ENCODE measurements around the gene KLHL42.

KLHL42 gene

GRCh38 chr12:27780612-27781408 is 777 bp downstream of the KLHL42 start:
- peak overlapping the region; percentile 87 to 92 for H3K4me3 ChIP-seq (ENCODE audit: low read depth in 1 of 2, low read length in 2 of 2)
- H3K36me3 ChIP-seq (ENCODE audit: control insufficient read depth in 1 of 2, insufficient read depth in 2 of 2, low read length in 2 of 2) = no peaks in the 10 kb centered on the region
- H3K9ac ChIP-seq (ENCODE audit: low read depth in 1 of 2, low read length in 2 of 2) = peak overlapping the region; percentile 84 to 86
- peak overlapping the region; percentile 85 for H3K27ac ChIP-seq (ENCODE audit: low read depth, low read length)
- H3K9me3 ChIP-seq (ENCODE audit: control insufficient read depth in 1 of 2, low read length in 2 of 2) = no peaks in the 10 kb centered on the region
- H3K4me1 ChIP-seq (ENCODE audit: control insufficient read depth in 1 of 2, insufficient read depth in 2 of 2, low read length in 2 of 2) = peaks cover 20 to 28% of the 10 kb centered on the region in 2 donors
- H3K27me3 ChIP-seq (ENCODE audit: control insufficient read depth in 1 of 2, insufficient read depth in 2 of 2, low read length in 2 of 2) = no peaks in the 10 kb centered on the region

GRCh38 chr12:27781680-27782079 is 1.6 kb downstream of the KLHL42 start:
- no peak overlapping the region for H3K27ac ChIP-seq (ENCODE audit: low read depth, low read length)
- no peaks in the 10 kb centered on the region for H3K27me3 ChIP-seq (ENCODE audit: control insufficient read depth in 1 of 2, insufficient read depth in 2 of 2, low read length in 2 of 2)
- H3K9ac ChIP-seq (ENCODE audit: low read depth in 1 of 2, low read length in 2 of 2) = no peak overlapping the region
- H3K9me3 ChIP-seq (ENCODE audit: control insufficient read depth in 1 of 2, low read length in 2 of 2) = no peaks in the 10 kb centered on the region
- peaks cover 20 to 31% of the 10 kb centered on the region in 2 donors for H3K4me1 ChIP-seq (ENCODE audit: control insufficient read depth in 1 of 2, insufficient read depth in 2 of 2, low read length in 2 of 2)
- peak overlapping the region; percentile 23 to 92 for H3K4me3 ChIP-seq (ENCODE audit: low read depth in 1 of 2, low read length in 2 of 2)
- no peaks in the 10 kb centered on the region for H3K36me3 ChIP-seq (ENCODE audit: control insufficient read depth in 1 of 2, insufficient read depth in 2 of 2, low read length in 2 of 2)

DNA sequence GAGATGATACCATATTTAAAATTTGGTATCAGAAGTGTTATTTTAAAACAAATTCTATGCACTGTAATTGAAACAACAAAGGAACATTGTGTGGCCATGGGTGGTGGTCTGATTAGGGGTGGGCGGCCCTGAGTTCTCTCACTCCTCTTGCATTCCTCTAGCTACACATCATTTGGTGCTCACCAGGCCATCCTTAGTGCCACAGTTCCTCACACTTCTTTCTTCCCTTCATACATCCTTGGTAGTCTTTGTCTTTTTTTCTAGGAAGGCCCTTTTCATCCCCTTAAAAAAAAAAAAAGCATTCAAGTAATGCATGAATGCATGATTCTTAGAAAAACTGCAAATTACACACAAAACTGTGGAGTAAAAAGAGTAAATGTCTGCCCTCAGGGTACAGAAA is 2.4 kb downstream of the KLHL42 start:
- H3K9me3 ChIP-seq (ENCODE audit: control insufficient read depth in 1 of 2, low read length in 2 of 2) = no peaks in the 10 kb centered on the region
- no peaks in the 10 kb centered on the region for H3K36me3 ChIP-seq (ENCODE audit: control insufficient read depth in 1 of 2, insufficient read depth in 2 of 2, low read length in 2 of 2)
- H3K27me3 ChIP-seq (ENCODE audit: control insufficient read depth in 1 of 2, insufficient read depth in 2 of 2, low read length in 2 of 2) = no peaks in the 10 kb centered on the region
- H3K4me1 ChIP-seq (ENCODE audit: control insufficient read depth in 1 of 2, insufficient read depth in 2 of 2, low read length in 2 of 2) = peaks cover 20 to 31% of the 10 kb centered on the region in 2 donors
- no peak overlapping the region for H3K4me3 ChIP-seq (ENCODE audit: low read depth in 1 of 2, low read length in 2 of 2)
- H3K27ac ChIP-seq (ENCODE audit: low read depth, low read length) = no peak overlapping the region
- no peak overlapping the region for H3K9ac ChIP-seq (ENCODE audit: low read depth in 1 of 2, low read length in 2 of 2)

DNA sequence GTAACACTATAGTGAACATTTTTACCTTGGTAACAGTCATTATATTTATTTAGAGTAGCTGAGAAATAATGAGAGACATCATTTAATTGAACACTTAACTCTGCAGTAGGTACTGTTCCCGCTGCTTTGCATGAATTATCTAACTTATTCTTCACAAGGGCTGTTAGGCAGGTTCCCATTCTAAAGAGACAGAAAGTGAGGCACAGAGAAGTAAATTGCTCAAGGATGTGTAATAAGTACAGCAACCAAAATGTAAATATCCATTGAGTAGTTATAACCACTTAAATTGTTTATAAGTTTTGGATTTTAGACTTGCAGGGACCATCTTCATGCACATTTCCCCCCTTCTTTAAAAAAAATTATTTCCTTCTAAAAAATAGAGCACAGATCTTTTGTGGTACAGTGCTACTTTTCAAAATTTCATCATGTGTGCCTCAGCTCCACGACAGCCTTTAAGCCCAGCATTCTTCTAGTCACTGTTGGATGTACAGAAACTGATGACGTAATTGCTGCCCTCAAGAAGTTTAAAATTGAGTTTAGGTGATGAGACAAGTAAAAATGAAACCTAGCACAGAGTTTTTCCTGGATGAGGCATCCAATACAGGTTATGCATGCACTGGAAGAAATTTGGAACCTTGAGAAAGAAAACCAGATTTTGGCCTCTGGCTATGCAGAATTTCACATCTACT is 6.0 kb downstream of the KLHL42 start:
- Histone ChIP-seq H3K4me1 (ENCODE audit: control insufficient read depth in 1 of 2, insufficient read depth in 2 of 2, low read length in 2 of 2) (peaks cover 16 to 20% of the 10 kb centered on the region in 2 donors), H3K9ac (ENCODE audit: low read depth in 1 of 2, low read length in 2 of 2) (no peak overlapping the region), H3K9me3 (ENCODE audit: control insufficient read depth in 1 of 2, low read length in 2 of 2) (no peaks in the 10 kb centered on the region), H3K4me3 (ENCODE audit: low read depth in 1 of 2, low read length in 2 of 2) (no peak overlapping the region), H3K27me3 (ENCODE audit: control insufficient read depth in 1 of 2, insufficient read depth in 2 of 2, low read length in 2 of 2) (no peaks in the 10 kb centered on the region), H3K27ac (ENCODE audit: low read depth, low read length) (no peak overlapping the region), H3K36me3 (ENCODE audit: control insufficient read depth in 1 of 2, insufficient read depth in 2 of 2, low read length in 2 of 2) (peaks cover 0 to 4% of the 10 kb centered on the region in 2 donors)

DNA sequence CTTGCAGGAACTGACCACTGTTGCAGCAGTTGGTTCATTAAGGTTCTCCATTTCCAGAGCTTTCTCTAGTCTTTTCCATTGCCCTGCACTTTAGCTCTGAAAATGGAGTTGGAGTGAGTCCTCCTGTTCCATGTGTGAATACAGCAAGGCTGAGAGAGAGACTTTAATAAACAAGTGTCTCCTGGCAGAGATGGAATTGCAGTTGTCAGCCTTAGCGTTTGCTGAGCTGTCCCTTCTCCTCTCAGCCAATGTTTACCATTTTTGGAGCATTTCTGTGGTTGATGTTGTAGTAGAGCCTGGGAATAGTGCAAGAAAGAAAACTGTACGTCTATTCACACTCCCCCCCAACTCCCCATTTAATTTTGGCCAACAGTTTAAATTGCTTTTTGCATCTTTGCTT is 7.5 kb downstream of the KLHL42 start:
- H3K4me1 ChIP-seq (ENCODE audit: control insufficient read depth in 1 of 2, insufficient read depth in 2 of 2, low read length in 2 of 2) = peaks cover under 1 to 8% of the 10 kb centered on the region in 2 donors
- H3K4me3 ChIP-seq (ENCODE audit: low read depth in 1 of 2, low read length in 2 of 2) = no peak overlapping the region
- no peaks in the 10 kb centered on the region for H3K9me3 ChIP-seq (ENCODE audit: control insufficient read depth in 1 of 2, low read length in 2 of 2)
- no peak overlapping the region for H3K9ac ChIP-seq (ENCODE audit: low read depth in 1 of 2, low read length in 2 of 2)
- H3K27ac ChIP-seq (ENCODE audit: low read depth, low read length) = no peak overlapping the region
- H3K27me3 ChIP-seq (ENCODE audit: control insufficient read depth in 1 of 2, insufficient read depth in 2 of 2, low read length in 2 of 2) = no peaks in the 10 kb centered on the region
- H3K36me3 ChIP-seq (ENCODE audit: control insufficient read depth in 1 of 2, insufficient read depth in 2 of 2, low read length in 2 of 2) = peaks cover 6 to 16% of the 10 kb centered on the region in 2 donors

- Histone ChIP-seq H3K9me3 (ENCODE audit: control insufficient read depth in 1 of 2, low read length in 2 of 2) (no peaks in the 10 kb centered on the region), H3K9ac (ENCODE audit: low read depth in 1 of 2, low read length in 2 of 2) (no peak overlapping the region), H3K4me3 (ENCODE audit: low read depth in 1 of 2, low read length in 2 of 2) (no peak overlapping the region), H3K27me3 (ENCODE audit: control insufficient read depth in 1 of 2, insufficient read depth in 2 of 2, low read length in 2 of 2) (no peaks in the 10 kb centered on the region), H3K27ac (ENCODE audit: low read depth, low read length) (no peak overlapping the region), H3K36me3 (ENCODE audit: control insufficient read depth in 1 of 2, insufficient read depth in 2 of 2, low read length in 2 of 2) (peaks cover 6 to 42% of the 10 kb centered on the region in 2 donors), H3K4me1 (ENCODE audit: control insufficient read depth in 1 of 2, insufficient read depth in 2 of 2, low read length in 2 of 2) (peaks cover 0 to 6% of the 10 kb centered on the region in 2 donors)
These were observed 10.1 kb downstream of the KLHL42 start for GRCh38 chr12:27790179-27790578.

- no peak overlapping the region for H3K27ac ChIP-seq (ENCODE audit: low read depth, low read length)
- no peak overlapping the region for H3K9ac ChIP-seq (ENCODE audit: low read depth in 1 of 2, low read length in 2 of 2)
- H3K4me3 ChIP-seq (ENCODE audit: low read depth in 1 of 2, low read length in 2 of 2) = no peak overlapping the region
- no peaks in the 10 kb centered on the region for H3K27me3 ChIP-seq (ENCODE audit: control insufficient read depth in 1 of 2, insufficient read depth in 2 of 2, low read length in 2 of 2)
- peaks cover 20 to 76% of the 10 kb centered on the region in 2 donors for H3K36me3 ChIP-seq (ENCODE audit: control insufficient read depth in 1 of 2, insufficient read depth in 2 of 2, low read length in 2 of 2)
- no peaks in the 10 kb centered on the region for H3K9me3 ChIP-seq (ENCODE audit: control insufficient read depth in 1 of 2, low read length in 2 of 2)
- H3K4me1 ChIP-seq (ENCODE audit: control insufficient read depth in 1 of 2, insufficient read depth in 2 of 2, low read length in 2 of 2) = no peaks in the 10 kb centered on the region
These were observed 15.0 kb downstream of the KLHL42 start for GRCh38 chr12:27794818-27795584.

DNA sequence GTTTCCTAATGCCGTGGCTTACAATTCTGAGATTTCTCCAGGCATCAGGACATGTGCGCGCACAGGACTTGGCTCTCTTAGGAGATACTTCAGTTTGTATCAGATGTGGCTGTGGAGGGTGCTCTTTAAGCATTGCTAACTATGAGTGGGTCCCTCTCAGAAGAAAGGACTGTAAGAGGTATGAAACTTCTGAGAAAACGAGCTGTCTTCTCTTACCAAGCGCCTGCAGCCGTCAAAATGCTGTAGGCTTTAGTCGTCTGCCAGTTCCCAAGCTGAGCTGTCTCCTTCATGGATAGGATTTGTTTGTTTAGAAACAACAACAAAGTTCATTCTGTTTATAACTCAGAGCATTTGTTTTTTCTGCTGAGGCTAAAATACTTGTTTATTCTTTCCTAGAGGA is 16.1 kb downstream of the KLHL42 start:
- Histone ChIP-seq H3K36me3 (ENCODE audit: control insufficient read depth in 1 of 2, insufficient read depth in 2 of 2, low read length in 2 of 2) (peaks cover 20 to 72% of the 10 kb centered on the region in 2 donors), H3K27me3 (ENCODE audit: control insufficient read depth in 1 of 2, insufficient read depth in 2 of 2, low read length in 2 of 2) (no peaks in the 10 kb centered on the region), H3K9ac (ENCODE audit: low read depth in 1 of 2, low read length in 2 of 2) (no peak overlapping the region), H3K4me1 (ENCODE audit: control insufficient read depth in 1 of 2, insufficient read depth in 2 of 2, low read length in 2 of 2) (no peaks in the 10 kb centered on the region), H3K27ac (ENCODE audit: low read depth, low read length) (no peak overlapping the region), H3K9me3 (ENCODE audit: control insufficient read depth in 1 of 2, low read length in 2 of 2) (no peaks in the 10 kb centered on the region), H3K4me3 (ENCODE audit: low read depth in 1 of 2, low read length in 2 of 2) (no peak overlapping the region)

- H3K4me1 ChIP-seq (ENCODE audit: control insufficient read depth in 1 of 2, insufficient read depth in 2 of 2, low read length in 2 of 2) = no peaks in the 10 kb centered on the region
- H3K27me3 ChIP-seq (ENCODE audit: control insufficient read depth in 1 of 2, insufficient read depth in 2 of 2, low read length in 2 of 2) = no peaks in the 10 kb centered on the region
- no peaks in the 10 kb centered on the region for H3K9me3 ChIP-seq (ENCODE audit: control insufficient read depth in 1 of 2, low read length in 2 of 2)
- no peak overlapping the region for H3K9ac ChIP-seq (ENCODE audit: low read depth in 1 of 2, low read length in 2 of 2)
- peaks cover 14 to 60% of the 10 kb centered on the region in 2 donors for H3K36me3 ChIP-seq (ENCODE audit: control insufficient read depth in 1 of 2, insufficient read depth in 2 of 2, low read length in 2 of 2)
- H3K27ac ChIP-seq (ENCODE audit: low read depth, low read length) = no peak overlapping the region
- H3K4me3 ChIP-seq (ENCODE audit: low read depth in 1 of 2, low read length in 2 of 2) = no peak overlapping the region
These were observed 17.4 kb downstream of the KLHL42 start for GRCh38 chr12:27797301-27798025.
